Stimulated activated CD4-positive, alpha-beta T cell treated with anti-CD3 and anti-CD28 coated beads, Interleukin-4, amount 100 ng/mL, for 4 hours (primary cell): ENCODE results near the gene CBR3.
"Not testable (repeated sequence)": the region's sequence is repeated elsewhere in the genome, so short reads cannot be mapped to it uniquely, and the experiment has no call there.

Source experiments
- DNase-seq, 2 experiments: peaks; one replicate each; pipeline ENCODE4 v3.0.0-alpha.2; 2020

Gene CBR3

GRCh38 chr21:36134803-36135390 lies at the start of gene CBR3:
TSS of gene CBR3 (plus strand) at chr21:36135079. CDS start at chr21:36135193, 114 bp downstream.
- peak; percentile 44 to 56 for DNase-seq

GRCh38 chr21:36087362-36088138 lies 47.3 kb upstream of the CBR3 start:
- DNase-seq, result no peak

GRCh38 chr21:36089946-36090345 lies 44.9 kb upstream of the CBR3 start:
- no peak for DNase-seq

GRCh38 chr21:36092681-36093080 lies 42.2 kb upstream of the CBR3 start:
- no peak for DNase-seq

- DNase-seq, result no peak
Observed at GRCh38 chr21:36093512-36093911, 41.4 kb upstream of the CBR3 start.

DNA sequence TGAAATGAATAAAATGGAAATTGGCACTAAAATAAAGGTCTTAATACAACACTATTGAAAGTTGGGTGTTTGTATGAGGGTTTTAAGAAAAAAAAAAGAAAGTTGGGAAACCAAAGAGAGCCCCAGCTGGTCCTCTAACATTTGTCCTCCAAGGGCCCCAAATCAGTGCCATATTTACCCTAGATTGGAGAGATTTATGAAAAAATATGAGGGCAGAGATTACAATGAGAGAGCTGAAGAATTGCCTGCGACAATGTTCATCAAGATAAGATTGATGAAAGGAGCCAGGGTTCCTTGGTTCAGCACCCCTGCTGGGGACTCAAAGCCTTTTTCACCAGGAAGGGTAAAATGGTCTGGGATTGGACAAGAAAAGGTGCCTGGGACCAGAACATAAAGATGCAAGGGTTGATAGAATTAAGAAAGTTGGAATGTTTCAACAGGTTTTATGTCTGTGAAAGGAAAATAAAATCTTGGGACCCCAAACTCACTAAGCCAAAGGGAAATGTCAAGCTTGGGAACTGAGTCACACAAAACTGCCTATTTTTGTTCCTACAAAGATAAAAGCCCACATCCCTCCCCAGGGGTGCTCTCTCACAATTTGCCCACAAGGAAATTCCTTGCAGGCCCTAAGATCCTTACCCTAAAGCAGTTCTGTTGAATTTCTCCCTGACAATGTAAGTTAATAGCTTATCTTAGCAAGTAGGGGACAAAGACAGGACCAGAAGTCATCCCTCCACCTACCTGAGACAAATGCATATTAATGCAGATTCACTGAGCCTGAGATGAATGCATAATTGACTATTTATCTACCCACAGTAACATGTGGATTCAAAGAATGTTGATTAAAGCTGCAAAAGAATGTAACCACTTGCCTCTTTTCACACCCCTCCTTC lies 38.2 kb upstream of the CBR3 start:
- no peak for DNase-seq

DNA sequence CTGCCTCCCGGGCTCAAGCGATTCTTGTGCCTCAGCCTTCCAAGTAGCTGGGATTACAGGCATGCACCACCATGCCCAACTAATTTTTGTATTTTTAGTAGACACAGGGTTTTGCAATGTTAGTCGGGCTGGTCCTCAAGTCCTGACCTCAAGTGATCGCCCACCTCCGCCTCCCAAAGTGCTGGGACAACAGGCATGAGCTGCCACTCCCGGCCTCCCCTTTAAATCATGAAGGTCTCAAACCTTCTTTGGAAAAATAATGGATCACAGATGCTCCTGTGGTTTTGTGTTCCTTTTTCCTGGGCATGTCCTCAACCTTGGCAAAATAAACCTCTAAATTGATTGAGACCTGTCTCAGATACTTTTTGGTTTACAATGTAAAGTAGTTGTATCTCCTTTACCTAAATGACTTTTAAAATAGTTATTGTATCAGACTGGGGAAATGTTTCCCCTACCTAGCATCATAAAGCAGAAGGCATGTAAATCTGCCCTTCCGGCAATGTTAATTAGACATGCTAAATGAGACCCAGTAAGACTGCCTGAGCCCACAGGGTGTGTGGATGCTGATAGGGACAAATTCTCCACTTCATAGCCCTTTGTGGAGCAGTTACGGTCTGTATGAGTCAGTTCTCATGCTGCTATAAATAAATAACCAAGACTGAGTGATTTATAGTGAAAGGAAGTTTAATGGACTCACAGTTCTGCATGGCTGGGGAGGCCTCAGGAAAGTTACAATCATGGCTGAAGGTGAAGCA lies 37.3 kb upstream of the CBR3 start:
- no peak for DNase-seq

- DNase-seq, result no peak
Observed at GRCh38 chr21:36098182-36098532, 36.7 kb upstream of the CBR3 start.

DNA sequence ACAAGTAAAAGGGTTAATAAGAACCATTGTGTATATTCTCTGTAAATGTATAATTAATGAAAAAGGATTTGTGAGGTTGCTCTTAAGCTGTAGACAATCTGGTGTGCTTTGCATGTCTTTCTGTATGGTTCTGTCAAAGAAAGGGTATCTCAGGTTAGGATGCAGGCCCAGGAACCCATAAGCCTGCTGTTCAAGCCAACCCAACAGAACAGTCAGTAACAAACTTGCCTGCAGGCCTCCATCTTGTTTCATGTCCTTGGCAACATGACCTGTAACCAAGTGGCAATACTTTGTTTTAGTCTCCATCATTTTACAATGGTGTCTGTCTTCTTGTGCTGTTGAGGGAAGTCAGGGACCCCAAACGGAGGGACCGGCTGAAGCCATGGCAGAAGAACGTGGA lies 35.9 kb upstream of the CBR3 start:
- DNase-seq, result no peak

DNA sequence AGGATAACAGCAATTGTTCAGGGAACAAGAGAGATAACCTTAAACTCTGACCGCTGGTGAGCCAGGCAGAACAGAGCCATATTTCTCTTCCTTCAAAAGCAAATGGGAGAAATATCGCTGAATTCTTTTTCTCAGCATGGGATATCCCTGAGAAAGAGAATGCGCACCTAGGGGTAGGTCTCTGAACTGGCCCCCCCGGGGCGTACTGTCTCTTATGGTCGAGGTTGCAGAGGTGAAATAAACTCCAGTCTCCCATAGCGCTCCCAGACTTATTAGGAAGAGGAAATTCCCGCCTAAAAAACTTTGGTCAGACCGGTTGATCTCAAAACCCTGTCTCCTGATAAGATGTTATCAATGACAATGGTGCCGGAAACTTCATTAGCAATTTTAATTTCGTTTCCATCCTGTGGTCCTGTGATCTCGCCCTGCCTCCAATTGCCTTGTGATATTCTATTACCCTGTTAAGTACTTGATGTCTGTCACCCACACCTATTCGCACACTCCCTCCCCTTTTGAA lies 35.1 kb upstream of the CBR3 start:
- not testable (repeated sequence) for DNase-seq

- no peak for DNase-seq
Observed at GRCh38 chr21:36100971-36101641, 33.8 kb upstream of the CBR3 start.

DNA sequence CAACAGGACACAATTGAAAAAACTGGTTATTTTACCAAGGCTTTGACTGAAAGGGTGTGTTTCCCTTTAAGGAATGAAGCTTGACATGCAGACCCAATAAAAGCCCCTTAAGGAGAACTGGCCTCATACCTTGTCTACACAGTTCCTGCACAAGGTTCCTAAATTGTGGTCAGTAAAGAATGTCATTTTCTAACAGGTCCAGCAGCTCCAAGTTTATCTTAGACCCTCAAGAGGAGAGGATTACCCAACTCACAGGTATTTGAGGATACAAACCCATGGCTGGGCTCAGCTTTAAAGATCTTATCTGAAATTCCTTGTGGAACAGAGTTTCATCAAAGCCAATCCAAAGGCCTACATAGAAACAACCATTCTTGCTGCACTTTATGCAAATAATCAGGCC lies 31.4 kb upstream of the CBR3 start:
- no peak for DNase-seq

DNA sequence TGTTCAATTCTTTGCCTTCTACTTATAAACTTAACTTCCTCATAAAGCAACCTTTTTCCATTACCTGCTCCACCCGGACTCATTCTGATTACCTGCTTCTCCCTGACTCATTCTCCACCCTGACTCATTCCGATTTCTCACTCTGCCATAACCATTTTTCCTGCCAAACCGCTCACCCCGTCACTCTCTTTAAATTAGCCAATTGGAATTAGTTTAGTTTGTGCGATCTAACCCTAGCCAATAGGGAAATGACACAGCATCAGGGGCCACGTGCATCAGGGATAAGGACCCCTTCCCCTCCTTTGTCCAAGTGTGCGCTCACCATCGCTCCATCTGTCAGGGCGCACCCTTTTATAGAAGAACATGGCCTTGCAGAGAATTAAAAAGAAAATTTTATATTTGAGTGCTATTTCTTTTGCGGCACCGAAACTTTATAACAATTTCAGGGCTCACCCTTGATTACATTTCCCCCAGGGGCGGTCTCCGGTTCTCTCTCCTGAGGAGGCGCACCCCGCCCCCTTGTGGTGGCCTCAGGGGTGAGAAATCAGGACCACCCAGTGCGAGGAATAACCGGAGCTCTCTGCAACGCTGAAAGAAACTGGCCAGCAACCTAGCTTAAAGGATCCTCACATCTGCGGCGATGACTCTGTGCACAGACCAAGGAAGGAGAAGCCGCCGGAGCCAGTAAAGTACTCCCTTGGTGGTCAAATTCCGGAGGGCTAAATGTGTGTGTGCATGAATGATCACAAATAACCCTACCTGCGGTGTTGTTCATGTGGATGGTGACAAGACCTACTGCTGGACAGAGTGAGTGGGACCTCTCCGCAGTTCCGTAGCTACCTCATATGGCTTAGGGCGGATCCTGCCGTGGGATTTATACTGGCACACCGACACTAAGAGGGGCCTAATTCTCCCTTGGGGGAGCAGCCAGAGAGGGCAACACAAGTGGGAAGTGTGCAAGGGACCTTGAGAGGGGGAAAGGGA lies 30.3 kb upstream of the CBR3 start:
- DNase-seq, result peak; percentile 47 to 52

DNA sequence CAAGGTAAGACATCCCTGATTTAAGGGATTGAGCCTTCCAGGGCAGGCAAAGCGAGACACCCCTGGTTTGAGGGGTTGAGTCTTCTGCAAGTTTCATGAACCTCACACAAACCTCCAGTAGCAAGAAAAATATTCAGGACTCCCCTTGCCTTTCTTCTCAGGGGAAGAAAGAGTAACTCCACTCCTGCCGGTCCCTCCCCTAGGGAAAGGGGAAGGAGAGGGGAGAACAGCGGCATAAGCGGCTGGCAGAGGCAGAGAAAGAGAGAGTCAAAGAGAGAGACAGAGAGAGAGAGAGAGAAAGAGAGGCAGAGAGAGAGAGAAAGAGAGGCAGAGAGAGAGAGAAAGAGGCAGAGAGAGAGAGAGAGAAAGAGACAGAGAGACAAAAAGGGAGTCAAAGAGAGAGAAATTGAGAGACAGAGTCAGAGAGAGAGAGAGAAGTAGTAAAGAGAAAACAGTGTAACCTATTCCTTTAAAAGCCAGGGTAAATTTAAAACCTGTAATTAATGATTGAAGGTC lies 29.5 kb upstream of the CBR3 start:
- DNase-seq, result no peak

- DNase-seq, result no peak
Observed at GRCh38 chr21:36109868-36110267, 25.0 kb upstream of the CBR3 start.

DNA sequence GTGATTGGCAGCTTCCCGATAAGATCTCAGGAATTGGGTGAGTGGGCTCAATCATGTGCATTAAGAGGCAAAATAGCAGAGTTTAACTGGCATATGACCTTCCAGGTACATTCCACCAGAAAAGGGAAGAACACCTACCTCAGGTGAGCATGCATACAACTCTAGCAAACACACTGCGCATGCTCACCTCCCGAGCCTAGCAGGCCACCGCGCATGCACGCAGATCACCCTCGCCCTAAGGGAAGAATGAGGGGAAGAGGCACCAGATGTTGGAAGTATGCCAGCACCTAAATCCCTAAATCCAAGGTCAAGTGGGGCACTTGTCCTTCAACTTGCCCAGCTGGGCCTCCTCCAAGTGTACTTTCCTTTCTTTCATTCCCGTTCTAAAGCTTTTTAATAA lies 23.6 kb upstream of the CBR3 start:
- DNase-seq, result no peak

DNA sequence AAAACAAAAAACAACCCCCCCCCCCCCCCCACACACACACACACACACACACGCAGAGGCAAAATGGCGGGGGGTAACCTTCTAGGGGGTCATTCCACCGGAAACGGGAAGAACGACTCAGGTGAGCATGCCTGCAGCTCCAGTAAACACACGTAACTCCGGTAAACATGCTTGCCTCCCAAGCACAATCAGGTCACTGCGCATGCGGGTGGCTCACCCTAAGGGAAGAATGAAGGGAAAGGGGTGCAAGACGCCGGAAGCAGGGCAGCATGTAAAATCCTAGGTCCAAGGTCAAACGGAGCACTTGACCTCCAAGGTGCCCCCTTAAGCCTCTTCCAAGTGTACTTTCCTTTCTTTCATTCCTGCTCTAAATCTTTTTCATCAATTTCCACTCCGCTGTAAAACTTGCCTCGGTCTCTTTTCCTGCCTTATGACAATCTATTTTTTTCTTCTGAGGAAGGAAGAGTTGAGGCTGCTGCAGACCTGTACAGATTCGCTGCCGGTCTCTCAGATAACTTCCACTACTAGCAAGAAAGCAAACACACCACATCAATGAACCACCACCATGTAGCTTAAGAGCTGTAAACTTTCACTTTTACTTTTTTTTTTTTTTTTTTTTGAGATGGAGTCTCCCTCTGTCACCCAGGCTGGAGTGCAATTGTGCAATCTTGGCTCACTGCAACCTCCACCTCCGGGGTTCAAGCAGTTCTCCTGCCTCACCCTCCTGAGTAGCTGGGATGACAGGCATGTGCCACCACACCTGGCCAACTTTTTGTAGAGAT lies 21.0 kb upstream of the CBR3 start:
- peak; percentile 29 for DNase-seq

GRCh38 chr21:36115138-36115730 lies 19.6 kb upstream of the CBR3 start:
- no peak for DNase-seq

GRCh38 chr21:36117286-36117741 lies 17.6 kb upstream of the CBR3 start:
- no peak for DNase-seq
